ENCODE results near the gene CABP1. TPM values are rescaled to one million over a fixed set of nuclear protein-coding genes. Genes with fewer than 3 reads are reported as not detected.
A peak's percentile ranks its signal among the peaks of the same experiment; 100 is the strongest.

The CABP1 gene
- total and polyA plus RNA-seq, 2 donors (not counting 1 experiment from before 2014, with no cell fraction given), result not detected

DNA sequence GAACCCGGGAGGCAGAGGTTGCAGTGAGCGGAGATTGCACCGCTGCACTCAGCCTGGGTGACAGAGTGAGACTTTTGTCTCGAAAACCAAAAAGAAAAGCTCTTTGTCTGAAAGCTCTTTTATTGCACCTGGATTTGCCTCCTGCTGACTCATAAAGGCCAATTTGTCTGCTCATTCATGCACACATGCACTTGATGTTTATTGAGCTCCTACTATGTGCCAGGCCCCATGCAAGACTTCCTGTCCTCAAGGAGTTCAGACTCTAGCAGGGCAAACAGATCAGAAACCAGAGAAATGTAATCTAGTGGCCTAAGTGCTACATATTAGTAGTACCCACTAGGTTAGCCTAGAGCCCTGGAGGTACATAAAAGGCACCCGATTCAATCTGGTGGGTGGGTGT is 30.2 kb downstream of the CABP1 start:
- H3K4me1 ChIP-seq (ENCODE audit: control insufficient read depth in 2 of 2, insufficient read depth in 2 of 2, low read length in 2 of 2), result peaks cover 61 to 74% of the 10 kb centered on the region in 2 donors
- H3K9ac ChIP-seq (ENCODE audit: low read length), result no peak overlapping the region
- CTCF ChIA-PET, result interaction anchor here (0.9 to 15.8 kb wide), 5 partner anchors 13 to 21 kb away, joined by 3 to 204 read pairs (median 4); partner anchors contain the start of gene MLEC
- no peak overlapping the region for H3K4me3 ChIP-seq (ENCODE audit: control extremely low read depth in 1 of 5, extremely low read depth in 1 of 5, insufficient read depth in 1 of 5, low read depth in 2 of 5, low read length in 4 of 5)
- H3K4me2 ChIP-seq (replicated peaks; ENCODE audit: low read depth, low read length, poor library complexity, severe bottlenecking), result no peak overlapping the region
- no peak overlapping the region for H3K27ac ChIP-seq (ENCODE audit: low read length in 2 of 2)
- no peak for DNase-seq
- H3K36me3 ChIP-seq (replicated peaks in 1 of 2; ENCODE audit: control extremely low read depth in 1 of 2, control insufficient read depth in 1 of 2, extremely low read depth in 1 of 2, insufficient read depth in 2 of 2, low read length in 1 of 2), result no peaks in the 10 kb centered on the region
- intact Hi-C loops (cut with micrococcal nuclease), result no loop called here
- H3K27me3 ChIP-seq (replicated peaks in 1 of 4; ENCODE audit: control extremely low read depth in 1 of 4, control insufficient read depth in 3 of 4, insufficient read depth in 4 of 4, low read length in 3 of 4), result peaks cover 0 to 4% (median 2%) of the 10 kb centered on the region in 4 experiments
- TF ChIP-seq, protein P1, sequence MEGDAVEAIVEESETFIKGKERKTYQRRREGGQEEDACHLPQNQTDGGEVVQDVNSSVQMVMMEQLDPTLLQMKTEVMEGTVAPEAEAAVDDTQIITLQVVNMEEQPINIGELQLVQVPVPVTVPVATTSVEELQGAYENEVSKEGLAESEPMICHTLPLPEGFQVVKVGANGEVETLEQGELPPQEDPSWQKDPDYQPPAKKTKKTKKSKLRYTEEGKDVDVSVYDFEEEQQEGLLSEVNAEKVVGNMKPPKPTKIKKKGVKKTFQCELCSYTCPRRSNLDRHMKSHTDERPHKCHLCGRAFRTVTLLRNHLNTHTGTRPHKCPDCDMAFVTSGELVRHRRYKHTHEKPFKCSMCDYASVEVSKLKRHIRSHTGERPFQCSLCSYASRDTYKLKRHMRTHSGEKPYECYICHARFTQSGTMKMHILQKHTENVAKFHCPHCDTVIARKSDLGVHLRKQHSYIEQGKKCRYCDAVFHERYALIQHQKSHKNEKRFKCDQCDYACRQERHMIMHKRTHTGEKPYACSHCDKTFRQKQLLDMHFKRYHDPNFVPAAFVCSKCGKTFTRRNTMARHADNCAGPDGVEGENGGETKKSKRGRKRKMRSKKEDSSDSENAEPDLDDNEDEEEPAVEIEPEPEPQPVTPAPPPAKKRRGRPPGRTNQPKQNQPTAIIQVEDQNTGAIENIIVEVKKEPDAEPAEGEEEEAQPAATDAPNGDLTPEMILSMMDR (IDR thresholded peaks at IDR 0.05), result no peak
- TF ChIP-seq EZH2 (IDR thresholded peaks at IDR 0.05; ENCODE audit: borderline replicate concordance, insufficient read depth, low read depth, low read length, poor library complexity, severe bottlenecking), result no peak
- 49% methylated on average over 5 of the region's 5 CpGs for WGBS (ENCODE audit: insufficient coverage)
- no peaks in the 10 kb centered on the region for H3K79me2 ChIP-seq (ENCODE audit: control insufficient read depth, insufficient read depth, low read length)
- no peak overlapping the region for H3K27ac Mint-ChIP-seq
- peaks cover 71% of the 10 kb centered on the region for H3K4me1 Mint-ChIP-seq
- peak overlapping the region; percentile 44 for H3K4me3 Mint-ChIP-seq
- no peak overlapping the region for H2AFZ ChIP-seq (ENCODE audit: insufficient read depth, low read depth, low read length, poor library complexity, severe bottlenecking)
- peaks cover 0 to 4% (median 0%) of the 10 kb centered on the region in 3 donors for H3K9me3 ChIP-seq (ENCODE audit: control extremely low read depth in 1 of 3, control insufficient read depth in 2 of 3, insufficient read depth in 1 of 3, low read length in 2 of 3)
- POLR2A ChIA-PET, result interaction anchor here (1.1 kb wide), 1 partner anchor 14 kb away, joined by 3 read pairs; no protein-coding TSS in a partner anchor
- ATAC-seq (ENCODE audit: low read depth), result no peak
- H3K9me3 Mint-ChIP-seq (ENCODE audit: insufficient read depth), result no peaks in the 10 kb centered on the region
- H4K20me1 ChIP-seq (ENCODE audit: control insufficient read depth, insufficient read depth, low read length, poor library complexity, severe bottlenecking), result no peaks in the 10 kb centered on the region
- H3K27me3 Mint-ChIP-seq, result peaks cover 8% of the 10 kb centered on the region

DNA sequence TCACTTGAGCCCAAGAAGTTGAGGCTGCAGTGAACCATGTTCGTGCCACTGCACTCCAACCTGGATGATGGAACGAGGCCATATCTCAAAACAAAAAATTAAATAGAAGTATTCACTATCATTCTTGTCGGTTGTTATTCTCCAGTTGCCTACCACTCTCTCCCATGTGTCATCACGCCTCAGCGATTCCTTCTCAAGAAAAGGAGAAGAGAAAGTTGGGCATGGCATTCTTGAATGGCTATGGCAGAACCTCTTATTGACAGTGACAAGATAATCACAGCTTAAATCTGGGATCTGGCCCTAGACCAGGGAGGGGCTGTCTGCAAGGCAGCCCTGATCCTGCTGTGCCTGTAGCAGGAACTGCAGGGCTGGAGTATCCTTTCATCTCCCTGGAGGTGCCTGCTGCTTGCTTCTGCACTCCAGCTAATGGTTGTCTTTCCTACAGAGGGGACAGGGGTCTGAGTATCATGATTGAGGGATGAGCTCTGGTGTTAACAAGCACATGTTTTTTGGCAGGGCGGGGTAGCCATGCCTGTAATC is 33.7 kb downstream of the CABP1 start:
- no CpG with 5 or more reads among the region's 6 CpGs for WGBS (ENCODE audit: insufficient coverage)
- Histone ChIP-seq H3K9ac (ENCODE audit: low read length) (peak overlapping the region; percentile 5), H4K20me1 (ENCODE audit: control insufficient read depth, insufficient read depth, low read length, poor library complexity, severe bottlenecking) (no peaks in the 10 kb centered on the region), H2AFZ (ENCODE audit: insufficient read depth, low read depth, low read length, poor library complexity, severe bottlenecking) (no peak overlapping the region), H3K27me3 (replicated peaks in 1 of 4; ENCODE audit: control extremely low read depth in 1 of 4, control insufficient read depth in 3 of 4, insufficient read depth in 4 of 4, low read length in 3 of 4) (peaks cover 0 to 4% (median 2%) of the 10 kb centered on the region in 4 experiments), H3K4me3 (ENCODE audit: control extremely low read depth in 1 of 5, extremely low read depth in 1 of 5, insufficient read depth in 1 of 5, low read depth in 2 of 5, low read length in 4 of 5) (peak overlapping the region in 1 of 5 experiments; percentile 3), H3K79me2 (ENCODE audit: control insufficient read depth, insufficient read depth, low read length) (no peaks in the 10 kb centered on the region), H3K27ac (ENCODE audit: low read length in 2 of 2) (no peak overlapping the region), H3K4me2 (replicated peaks; ENCODE audit: low read depth, low read length, poor library complexity, severe bottlenecking) (peak overlapping the region; percentile 64), H3K9me3 (ENCODE audit: control extremely low read depth in 1 of 3, control insufficient read depth in 2 of 3, insufficient read depth in 1 of 3, low read length in 2 of 3) (peaks cover 0 to 4% (median 0%) of the 10 kb centered on the region in 3 donors), H3K36me3 (replicated peaks in 1 of 2; ENCODE audit: control extremely low read depth in 1 of 2, control insufficient read depth in 1 of 2, extremely low read depth in 1 of 2, insufficient read depth in 2 of 2, low read length in 1 of 2) (no peaks in the 10 kb centered on the region), H3K4me1 (ENCODE audit: control insufficient read depth in 2 of 2, insufficient read depth in 2 of 2, low read length in 2 of 2) (peaks cover 56 to 69% of the 10 kb centered on the region in 2 donors)
- peaks cover 5% of the 10 kb centered on the region for H3K27me3 Mint-ChIP-seq
- DNase-seq (peak; percentile 80), ATAC-seq (ENCODE audit: low read depth) (peak; percentile 51)
- peak overlapping the region; percentile 83 for H3K4me3 Mint-ChIP-seq
- intact Hi-C loops (cut with micrococcal nuclease), result loop anchor here (1.0 kb wide), 1 partner anchor 11 kb away; no protein-coding TSS in a partner anchor
- H3K4me1 Mint-ChIP-seq, result peaks cover 68% of the 10 kb centered on the region
- peak overlapping the region; percentile 87 for H3K27ac Mint-ChIP-seq
- H3K9me3 Mint-ChIP-seq (ENCODE audit: insufficient read depth), result no peaks in the 10 kb centered on the region
- TF ChIP-seq, protein P1 (IDR thresholded peaks at IDR 0.05), result no peak
- TF ChIP-seq EZH2 (IDR thresholded peaks at IDR 0.05; ENCODE audit: borderline replicate concordance, insufficient read depth, low read depth, low read length, poor library complexity, severe bottlenecking), result no peak
- CTCF ChIA-PET, result interaction anchor here (1.4 to 15.8 kb wide), 3 partner anchors 10 to 24 kb away, joined by 5 to 204 read pairs (median 7); no protein-coding TSS in a partner anchor
- POLR2A ChIA-PET, result interaction anchor here (0.5 to 1.8 kb wide), 2 partner anchors 12 to 935 kb away, joined by 5 to 10 read pairs; partner anchors contain the start of gene MLEC

Measured in B cell (primary cell).